SH-SY5Y (cell line): ENCODE data around the gene SEPTIN1.

ENCODE experiments used
- GATA2 ChIP-seq: IDR thresholded peaks from 2 replicates; pipeline ENCODE4 v1.6.1; 2011; ENCODE audit warnings: mild to moderate bottlenecking, low read depth, low read length
- GATA3 ChIP-seq: IDR thresholded peaks from 2 replicates; pipeline ENCODE4 v1.6.1; 2011; ENCODE audit warnings: low read depth, mild to moderate bottlenecking, low read length, moderate library complexity

DNA sequence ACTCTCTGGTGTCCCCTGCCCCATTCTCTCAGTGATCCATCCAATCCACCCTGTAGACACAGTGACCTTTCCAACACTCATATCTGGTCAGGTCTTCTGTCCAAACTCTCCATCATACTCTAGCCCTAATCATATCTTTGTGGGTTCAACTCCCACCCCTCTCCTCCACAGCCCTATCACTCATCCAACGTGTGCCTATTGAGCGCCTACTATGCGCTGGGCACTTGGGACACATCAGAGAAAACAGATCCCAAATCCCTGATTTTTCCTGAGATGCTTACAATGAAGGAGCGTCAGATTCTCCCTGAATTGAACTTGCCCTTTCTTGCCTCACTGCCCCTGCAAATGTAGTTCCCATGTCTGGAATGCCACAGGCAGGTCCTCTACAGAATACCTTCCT is 45.7 kb upstream of the SEPTIN1 start:
- TF ChIP-seq GATA2 (no peak), GATA3 (no peak)
